Hematopoietic multipotent progenitor cell treated with erythropoietin and hydrocortisone succinate and interleukin-3 and kit ligand, for 4 days (in vitro differentiated cells): Measurements from ENCODE around the gene CEP135.
"Not testable (repeated sequence)": the region's sequence is repeated elsewhere in the genome, so short reads cannot be mapped to it uniquely, and the experiment has no call there.

Source experiments
- DNase-seq: peaks from one replicate; pipeline ENCODE4 v3.0.0-alpha.2; 2015

The CEP135 gene

GRCh38 chr4:56026596-56026995 is 77.9 kb downstream of the CEP135 start:
- no peak for DNase-seq

DNA sequence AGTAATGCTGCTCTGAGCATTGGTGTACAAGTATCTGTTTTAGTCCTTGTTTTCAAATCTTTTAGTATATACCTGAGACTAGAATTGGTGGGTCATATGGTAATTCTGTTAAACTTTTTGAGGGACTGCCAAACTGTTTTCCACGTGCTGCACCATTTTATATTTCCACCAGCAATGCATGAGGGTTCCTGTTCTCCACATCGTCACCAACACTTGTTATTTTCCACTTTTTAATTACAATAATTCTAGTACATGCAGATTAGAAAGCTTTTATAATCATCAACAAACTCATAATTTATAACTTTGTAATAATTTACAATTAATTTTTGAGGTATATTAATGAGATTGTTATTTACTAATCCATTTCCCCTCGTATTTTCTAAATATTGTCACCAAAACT is 79.4 kb downstream of the CEP135 start:
- DNase-seq, result no peak

DNA sequence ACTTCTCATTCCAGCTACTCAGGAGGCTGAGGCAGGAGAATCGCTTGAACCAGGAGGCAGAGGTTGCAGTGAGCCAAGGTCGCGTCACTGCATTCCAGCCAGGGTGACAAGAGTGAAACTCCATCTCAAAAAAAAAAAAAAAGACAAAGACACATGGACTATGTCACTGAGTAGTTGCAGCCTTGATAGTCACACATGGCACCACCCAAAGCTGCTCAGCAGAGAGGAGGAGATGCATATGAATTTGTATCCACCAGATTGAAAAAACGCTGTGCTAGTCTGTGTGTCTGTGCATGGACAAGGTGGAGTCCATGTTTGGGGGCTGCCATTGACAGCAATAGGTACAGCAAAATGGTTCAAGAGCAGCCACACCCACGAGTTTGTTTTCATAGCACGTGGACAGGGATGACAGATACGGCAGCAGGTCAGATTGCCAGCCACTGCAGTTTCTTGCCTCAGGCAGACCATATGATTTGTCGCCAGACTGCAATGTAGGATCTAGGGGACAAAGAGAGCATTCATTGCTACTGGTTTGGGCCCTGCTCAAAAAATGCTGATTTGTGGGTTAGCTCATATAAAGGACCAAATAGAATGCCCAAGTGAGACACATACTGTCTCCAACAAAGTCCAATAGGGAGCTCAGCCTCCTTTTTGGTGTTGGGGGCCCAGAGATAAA is 89.9 kb downstream of the CEP135 start:
- DNase-seq, result no peak

- no peak for DNase-seq
Measured at GRCh38 chr4:56040842-56041241, 92.1 kb downstream of the CEP135 start.

DNA sequence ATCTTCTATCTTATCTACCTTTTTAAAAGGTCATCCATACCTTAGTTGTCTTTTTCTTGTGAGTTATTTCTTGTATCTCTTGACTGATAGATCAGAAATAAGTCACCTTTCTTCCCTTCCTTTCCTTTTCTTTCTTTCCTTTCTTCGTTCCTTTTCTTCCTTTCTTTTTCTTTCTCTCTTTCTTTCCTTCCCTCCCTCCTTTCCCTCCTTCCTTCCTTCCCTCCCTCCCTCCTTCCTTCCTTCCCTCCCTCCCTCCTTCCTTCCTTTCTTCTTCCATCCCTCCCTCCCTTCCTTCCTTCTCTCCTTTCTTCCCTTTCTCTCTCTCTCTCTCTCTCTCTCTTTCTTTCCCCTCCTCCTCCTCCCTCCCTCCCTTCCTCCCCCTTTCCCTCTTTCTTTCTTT is 93.5 kb downstream of the CEP135 start:
- DNase-seq, result no peak

DNA sequence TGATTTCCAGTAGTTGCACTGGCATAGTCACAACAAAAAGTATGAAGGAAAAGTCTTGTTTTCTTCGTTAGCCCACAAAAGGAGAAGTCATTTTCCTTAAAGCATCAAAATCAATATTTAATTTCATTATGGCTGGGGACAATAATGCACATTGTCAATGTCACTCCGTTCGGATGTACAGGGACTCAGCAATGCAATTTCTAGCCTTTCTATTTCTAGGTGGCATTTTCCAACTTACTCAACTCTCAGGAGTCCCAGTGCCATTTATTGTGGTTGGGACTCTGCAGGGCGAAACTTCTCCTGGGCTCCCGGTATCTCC is 99.6 kb downstream of the CEP135 start:
- DNase-seq, result no peak

- peak; percentile 91 for DNase-seq
Measured at GRCh38 chr4:56048702-56049431, 100.1 kb downstream of the CEP135 start.

- DNase-seq, result peak; percentile 47
Measured at GRCh38 chr4:56050625-56051024, 101.9 kb downstream of the CEP135 start.

DNA sequence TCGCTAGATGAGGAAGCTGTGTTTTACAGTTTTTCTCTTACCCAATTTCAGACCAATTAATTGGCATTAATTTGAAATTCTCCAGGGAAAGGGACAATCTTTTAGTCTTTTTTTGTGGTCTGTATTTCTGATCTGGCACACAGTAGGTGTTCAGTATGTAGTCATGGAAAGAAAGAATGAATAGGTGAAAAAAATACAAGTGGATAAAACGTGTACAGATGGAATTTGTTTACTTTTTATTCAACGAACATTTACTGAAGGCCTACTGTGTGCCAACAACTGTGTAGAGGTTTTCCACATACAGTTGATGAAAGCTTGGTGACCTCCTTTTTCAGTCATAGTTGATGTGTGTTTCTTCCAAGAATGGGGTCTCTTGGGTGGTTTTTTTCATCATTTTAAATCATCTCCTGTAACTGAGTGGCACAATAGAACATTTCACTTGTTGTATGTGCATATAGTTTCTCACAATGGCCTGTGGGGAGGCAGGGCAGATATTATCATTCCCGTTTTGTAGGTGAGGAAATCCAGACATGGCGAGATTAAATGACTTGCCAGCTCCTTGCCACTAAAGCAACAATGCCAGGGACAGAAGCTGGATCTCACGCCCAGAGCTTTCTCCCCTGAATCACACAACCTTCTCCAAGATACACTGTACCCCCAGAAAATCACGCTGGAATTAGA is 102.4 kb downstream of the CEP135 start:
- peak; percentile 30 for DNase-seq

DNA sequence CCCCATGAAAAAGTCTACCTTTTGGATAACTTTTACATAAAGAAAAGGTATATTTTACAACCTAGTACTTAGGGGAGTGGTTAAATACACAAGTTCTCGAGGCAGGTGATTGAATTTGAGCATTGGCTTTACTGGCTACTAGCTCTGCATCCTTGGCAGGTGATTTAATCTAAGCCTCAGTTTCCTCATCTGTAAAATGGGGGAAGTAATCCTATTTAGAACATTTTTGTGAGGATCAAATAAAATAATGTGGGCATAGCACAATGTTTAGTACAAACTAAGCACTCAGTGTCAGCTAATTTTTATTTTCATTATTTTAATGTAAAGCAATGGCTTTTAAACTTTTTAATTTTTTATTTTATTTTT is 102.9 kb downstream of the CEP135 start:
- no peak for DNase-seq

GRCh38 chr4:56052481-56052880 is 103.7 kb downstream of the CEP135 start:
- peak; percentile 51 for DNase-seq

DNA sequence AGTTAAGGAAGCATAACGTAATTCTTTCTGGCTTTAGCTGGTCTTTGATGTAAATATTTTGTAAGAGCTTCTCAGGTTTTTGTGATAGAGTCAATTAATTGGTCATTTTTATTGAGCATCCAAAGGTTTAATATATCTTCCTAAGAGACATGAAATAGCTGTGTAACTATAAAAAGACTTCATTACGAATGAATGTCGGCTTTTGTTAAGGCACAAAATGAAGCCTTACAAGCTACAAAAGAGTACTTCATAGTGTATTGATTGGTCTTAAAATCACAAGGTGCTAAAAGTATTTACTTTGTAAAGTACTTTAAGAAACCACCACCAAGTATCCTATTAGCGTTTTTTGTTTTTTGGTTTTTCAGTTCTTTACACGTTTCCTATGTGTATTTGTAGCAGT is 104.2 kb downstream of the CEP135 start:
- DNase-seq, result no peak

GRCh38 chr4:56055027-56055977 is 106.6 kb downstream of the CEP135 start:
- DNase-seq, result no peak

GRCh38 chr4:56055991-56056390 is 107.2 kb downstream of the CEP135 start:
- no peak for DNase-seq

DNA sequence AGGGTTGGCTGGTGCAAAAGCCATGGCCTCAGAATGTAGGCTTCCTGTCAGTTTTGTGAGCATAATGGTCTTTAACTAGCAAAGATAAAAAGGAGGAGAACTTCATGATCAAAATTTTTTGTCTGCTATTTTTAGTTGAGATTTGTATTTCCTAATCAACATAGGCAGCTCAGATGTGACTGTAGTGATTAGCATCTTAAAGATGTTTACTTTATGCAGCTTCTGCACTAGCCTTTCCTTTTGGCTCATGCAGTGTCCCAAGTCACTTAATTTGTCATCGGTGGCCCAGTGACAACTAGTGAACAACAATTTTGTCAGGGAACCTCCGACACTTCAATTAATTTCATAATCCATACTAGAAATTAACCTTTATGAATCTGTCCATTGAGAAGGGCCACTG is 109.8 kb downstream of the CEP135 start:
- no peak for DNase-seq

DNA sequence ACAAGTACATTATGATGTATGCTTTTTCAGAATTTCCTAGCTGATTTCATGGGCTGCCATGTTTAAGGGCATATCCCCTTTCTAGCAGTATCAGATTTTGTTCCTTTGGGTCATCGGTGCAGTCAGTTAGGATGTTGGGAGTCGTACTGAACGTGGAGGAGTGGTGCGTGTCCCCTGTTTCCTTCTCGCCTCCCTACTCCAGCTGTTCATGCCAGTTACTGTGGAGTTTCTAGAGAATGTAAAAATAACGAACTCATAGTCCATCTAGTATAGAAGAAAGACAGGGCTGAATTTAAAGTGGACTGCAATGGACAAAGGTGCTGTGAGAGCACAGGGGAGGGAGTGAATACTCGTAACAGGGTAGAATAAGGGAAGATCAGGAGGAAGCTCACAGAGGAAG is 111.3 kb downstream of the CEP135 start:
- DNase-seq, result no peak

- no peak for DNase-seq
Measured at GRCh38 chr4:56062106-56062505, 113.4 kb downstream of the CEP135 start.

GRCh38 chr4:56062526-56063145 is 113.9 kb downstream of the CEP135 start:
- no peak for DNase-seq

GRCh38 chr4:56066493-56066892 is 117.7 kb downstream of the CEP135 start:
- DNase-seq, result no peak

GRCh38 chr4:56067826-56068225 is 119.1 kb downstream of the CEP135 start:
- no peak for DNase-seq

GRCh38 chr4:56072730-56073129 is 124.0 kb downstream of the CEP135 start:
- not testable (repeated sequence) for DNase-seq

DNA sequence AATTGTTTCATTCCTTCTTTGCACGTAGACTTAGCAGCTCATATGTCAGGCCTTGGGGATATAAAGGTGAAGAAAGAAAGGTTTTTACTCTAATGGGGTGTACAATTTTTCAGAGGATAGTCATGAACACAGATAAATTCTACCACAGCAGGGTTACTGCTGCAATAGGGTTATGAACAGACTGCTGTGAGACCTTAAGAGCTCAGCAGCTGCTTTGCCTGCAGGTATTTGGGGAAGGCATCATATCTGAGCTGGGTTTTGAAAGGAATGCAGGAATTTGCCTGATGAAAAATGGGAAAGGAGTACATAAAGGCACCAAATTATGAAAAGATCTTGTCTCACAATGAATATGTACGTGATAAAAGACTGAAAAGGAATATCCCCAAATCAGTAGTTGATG is 128.9 kb downstream of the CEP135 start:
- peak; percentile 41 for DNase-seq

- DNase-seq, result no peak
Measured at GRCh38 chr4:56078866-56079265, 130.1 kb downstream of the CEP135 start.
